H1 (cell line): ENCODE measurements around the gene RAB1B. TPM values are rescaled to one million over a fixed set of nuclear protein-coding genes. Genes with fewer than 3 reads are reported as not detected.

Experiments
- E2F6 ChIP-seq: IDR thresholded peaks from 2 replicates; pipeline ENCODE4 v1.6.1; 2012; ENCODE audit warnings: inconsistent platforms
- EP300 ChIP-seq, 2 experiments: IDR thresholded peaks; 1 replicate in 1 of 2; 2 replicates in 1 of 2; pipeline ENCODE4 v1.6.1; 2011 to 2012; ENCODE audit warnings: low read depth in 2 of 2, low read length in 2 of 2, mild to moderate bottlenecking in 2 of 2, borderline replicate concordance in 1 of 2, inconsistent platforms in 1 of 2, moderate library complexity in 1 of 2
- KDM4A ChIP-seq: IDR thresholded peaks from one replicate; pipeline ENCODE4 v1.7.1; 2012; ENCODE audit warnings: low read depth, mild to moderate bottlenecking, moderate library complexity, low read length, inconsistent platforms; ENCODE audit not compliant: severe bottlenecking
- RAD21 ChIP-seq, 2 experiments: IDR thresholded peaks in 1 of 2; conservative IDR thresholded peaks in 1 of 2; 2 replicates each; pipeline ENCODE4 v1.6.1; 2011; ENCODE audit warnings: low read depth in 2 of 2, low read length in 2 of 2, improper control_type of control experiment in 1 of 2, inconsistent platforms in 1 of 2, mild to moderate bottlenecking in 1 of 2, moderate library complexity in 1 of 2
- RFX5 ChIP-seq: IDR thresholded peaks from 2 replicates; pipeline ENCODE4 v1.6.1; 2011; ENCODE audit warnings: low read depth, low read length, improper control_type of control experiment, borderline replicate concordance
- polyA plus RNA-seq, 7 experiments: library from polyadenylated mRNA; depleted of rRNA in 3 of 7; stranded (reverse) in 5 of 7; unstranded in 2 of 7; fragments of >200 nt in 5 of 7; fragments of 200-250 nt in 2 of 7; gene quantifications; 1 replicate in 5 of 7; 2 replicates in 1 of 7; 4 replicates in 1 of 7; pipeline versions ENCODE4 v1.2.1 to v1.2.3, GENCODE V29; 2011 to 2013; ENCODE audit warnings: missing spikeins in 2 of 7, mixed read lengths in 2 of 7
- total RNA-seq: library from RNA; stranded (reverse); fragmentation: NEBNext Ultra II Directional; extraction: Animal tissue kit (Norgen Biotek cat#: 25700); gene quantifications from 2 replicates; pipeline ENCODE4 v1.2.1, GENCODE V29; 2021
- TF ChIP-seq, protein P1 (sequence below), 3 experiments: IDR thresholded peaks; 1 replicate in 2 of 3; 2 replicates in 1 of 3; pipeline versions ENCODE4 v1.5.1 to v1.6.1; 2011; ENCODE audit warnings: low read length in 3 of 3, mild to moderate bottlenecking in 3 of 3, inconsistent platforms in 2 of 3, low read depth in 1 of 3, moderate library complexity in 1 of 3; ENCODE audit not compliant: insufficient read depth in 1 of 3; ENCODE audit errors: control extremely low read depth in 1 of 3

Gene RAB1B
- total and polyA plus RNA-seq, 2 of the 8 experiments (the other 6 are each of a cell fraction or from before 2014, with no cell fraction given) = 100 to 217 TPM

DNA sequence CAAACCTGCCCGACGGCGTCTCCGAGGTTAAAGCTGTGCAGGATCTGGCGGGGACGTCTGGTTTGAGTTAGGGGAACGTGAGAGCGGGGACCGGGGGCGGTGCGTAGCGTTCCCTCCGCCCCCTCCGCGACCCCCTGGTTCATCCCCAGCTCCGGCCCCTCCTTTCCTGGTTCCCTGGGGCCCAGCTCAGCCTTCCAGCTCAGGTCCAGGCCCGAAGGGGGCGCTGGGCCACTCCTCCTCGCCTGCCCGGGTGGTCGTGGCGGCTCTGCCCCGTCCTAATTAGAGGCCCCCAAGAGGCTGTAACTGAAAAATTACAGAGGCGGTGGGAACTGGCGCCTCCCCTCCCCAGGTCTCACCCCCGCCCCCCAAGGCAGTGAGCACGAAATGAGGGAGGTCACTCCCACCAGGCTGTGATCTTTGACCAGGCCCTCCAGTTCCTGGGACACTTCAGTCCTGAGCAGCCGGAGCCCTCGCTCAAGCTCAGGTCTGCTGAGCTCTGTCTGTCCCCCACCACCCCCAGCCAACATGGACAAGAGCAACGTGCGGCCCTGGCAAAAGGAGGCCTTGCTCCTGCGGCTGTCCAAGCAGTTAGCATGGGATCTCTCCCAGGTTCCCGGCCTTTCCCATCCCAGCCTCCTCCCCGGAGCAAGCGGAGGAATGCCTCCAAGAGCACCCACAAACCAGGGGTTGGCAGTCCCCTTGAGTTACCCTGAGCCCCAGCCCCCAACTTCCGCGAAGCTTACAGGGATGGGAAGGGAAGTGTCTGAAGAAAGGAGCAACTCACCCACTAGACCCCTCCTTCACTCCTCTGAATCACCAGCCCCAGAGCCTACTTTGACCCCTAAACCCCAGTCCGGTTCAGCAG is 45.1 kb downstream of the RAB1B start (continued):
- no peak for TF ChIP-seq E2F6
- no peak for TF ChIP-seq EP300 (IDR thresholded peaks at IDR 0.05; ENCODE audit: borderline replicate concordance in 1 of 2, low read depth in 2 of 2, low read length in 2 of 2)
- TF ChIP-seq RFX5 = no peak
- TF ChIP-seq RAD21 (IDR thresholded peaks at IDR 0.05 in 1 of 2, conservative IDR thresholded peaks at IDR 0.05 in 1 of 2; ENCODE audit: low read depth in 2 of 2, low read length in 2 of 2) = peak; percentile 18 to 43; a peak in 3 of 4 replicates
- no peak for TF ChIP-seq KDM4A
- TF ChIP-seq, protein P1, sequence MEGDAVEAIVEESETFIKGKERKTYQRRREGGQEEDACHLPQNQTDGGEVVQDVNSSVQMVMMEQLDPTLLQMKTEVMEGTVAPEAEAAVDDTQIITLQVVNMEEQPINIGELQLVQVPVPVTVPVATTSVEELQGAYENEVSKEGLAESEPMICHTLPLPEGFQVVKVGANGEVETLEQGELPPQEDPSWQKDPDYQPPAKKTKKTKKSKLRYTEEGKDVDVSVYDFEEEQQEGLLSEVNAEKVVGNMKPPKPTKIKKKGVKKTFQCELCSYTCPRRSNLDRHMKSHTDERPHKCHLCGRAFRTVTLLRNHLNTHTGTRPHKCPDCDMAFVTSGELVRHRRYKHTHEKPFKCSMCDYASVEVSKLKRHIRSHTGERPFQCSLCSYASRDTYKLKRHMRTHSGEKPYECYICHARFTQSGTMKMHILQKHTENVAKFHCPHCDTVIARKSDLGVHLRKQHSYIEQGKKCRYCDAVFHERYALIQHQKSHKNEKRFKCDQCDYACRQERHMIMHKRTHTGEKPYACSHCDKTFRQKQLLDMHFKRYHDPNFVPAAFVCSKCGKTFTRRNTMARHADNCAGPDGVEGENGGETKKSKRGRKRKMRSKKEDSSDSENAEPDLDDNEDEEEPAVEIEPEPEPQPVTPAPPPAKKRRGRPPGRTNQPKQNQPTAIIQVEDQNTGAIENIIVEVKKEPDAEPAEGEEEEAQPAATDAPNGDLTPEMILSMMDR (IDR thresholded peaks at IDR 0.05; ENCODE audit: control extremely low read depth in 1 of 3, insufficient read depth in 1 of 3, low read depth in 1 of 3, low read length in 3 of 3) = peak in 2 of 3 experiments; percentile 48 to 62; a peak in 3 of 4 replicates
